Activated B cell treated with CpG ODN at 0.5 μM for 24 hours (primary cell): Measurements from ENCODE around the gene ATP8B1. TPM values are rescaled to one million over a fixed set of nuclear protein-coding genes. Genes with fewer than 3 reads are reported as not detected.

Experiments used
- ATAC-seq: fragments of 200-7000 bp; cut with Tn5 transposase; one replicate; pipeline ENCODE4 v1.10.0; 2021; ENCODE audit warnings: low read depth, mild to moderate bottlenecking, moderate library complexity
- CTCF ChIA-PET: fragments of 350-600 bp; sonication (Branson Sonifier 250); formaldehyde crosslinking; loops from one replicate; lab custom pipeline; 2021; ENCODE audit warnings: antibody characterized with exemption; lab: Charles Lee
- POLR2A ChIA-PET: fragments of 350-600 bp; sonication (Branson Sonifier 250); formaldehyde crosslinking; loops from one replicate; lab custom pipeline; 2021; ENCODE audit warnings: antibody characterized with exemption; lab: Charles Lee
- DNase-seq: peaks from one replicate; pipeline ENCODE4 v3.0.0; 2022
- H3K27ac Mint-ChIP-seq: one replicate; pipeline ENCODE4 v1.8.0; 2020; ENCODE audit warnings: mixed read lengths
- H3K27me3 Mint-ChIP-seq: one replicate; pipeline ENCODE4 v1.8.0; 2021; ENCODE audit warnings: mixed read lengths
- H3K36me3 Mint-ChIP-seq: one replicate; pipeline ENCODE4 v1.8.0; 2021; ENCODE audit warnings: low read depth, mixed read lengths
- H3K4me1 Mint-ChIP-seq: one replicate; pipeline ENCODE4 v1.8.0; 2021; ENCODE audit warnings: mixed read lengths
- H3K4me3 Mint-ChIP-seq: one replicate; pipeline ENCODE4 v1.8.0; 2020; ENCODE audit warnings: mild to moderate bottlenecking, mixed read lengths
- H3K9me3 Mint-ChIP-seq: one replicate; pipeline ENCODE4 v1.8.0; 2020; ENCODE audit warnings: mixed read lengths
- CTCF ChIP-seq: fragments of 200-600 bp; IDR thresholded peaks from one replicate; pipeline ENCODE4 v1.8.0; 2022; ENCODE audit warnings: antibody characterized with exemption, mild to moderate bottlenecking
- intact Hi-C: fragments of 100-400 bp; cut with micrococcal nuclease; formaldehyde crosslinking; loops from one replicate; pipeline ENCODE4 v1.15.1; 2024
- total RNA-seq: library from RNA; stranded (reverse); gene quantifications from 2 replicates; pipeline ENCODE4 v1.2.3, GENCODE V29; 2022

The ATP8B1 gene
- total RNA-seq, 1 donor from 2014 or later = 0.69 TPM

GRCh38 chr18:57748770-57749603, 54.1 kb downstream of the ATP8B1 start:
- ChIA-PET POLR2A (interaction anchor here (1.3 to 1.9 kb wide), 3 partner anchors 89 to 127 kb away, joined by 5 to 7 read pairs (median 7); partner anchors contain the start of gene NARS1), CTCF (interaction anchor here (1.0 kb wide), 1 partner anchor 1436 kb away, joined by 3 read pairs; no protein-coding TSS in a partner anchor)
- no peak for DNase-seq
- H3K4me3 Mint-ChIP-seq = peak overlapping the region; percentile 56
- peaks cover 40% of the 10 kb centered on the region for H3K4me1 Mint-ChIP-seq
- no peaks in the 10 kb centered on the region for H3K36me3 Mint-ChIP-seq
- no peaks in the 10 kb centered on the region for H3K27me3 Mint-ChIP-seq
- H3K9me3 Mint-ChIP-seq = no peaks in the 10 kb centered on the region
- peak; percentile 93 for ATAC-seq
- no peak for TF ChIP-seq CTCF
- peak overlapping the region; percentile 69 for H3K27ac Mint-ChIP-seq
- intact Hi-C loops = loop anchor here (2.0 kb wide), 2 partner anchors 90 to 118 kb away; no protein-coding TSS in a partner anchor

GRCh38 chr18:57747809-57748680, 55.1 kb downstream of the ATP8B1 start:
- intact Hi-C loops = loop anchor here (2.0 kb wide), 2 partner anchors 91 to 117 kb away; no protein-coding TSS in a partner anchor
- CTCF ChIA-PET = interaction anchor here (0.8 to 1.3 kb wide), 3 partner anchors 10 to 1435 kb away, joined by 3 to 5 read pairs (median 3); no protein-coding TSS in a partner anchor
- H3K27me3 Mint-ChIP-seq = no peaks in the 10 kb centered on the region
- no peaks in the 10 kb centered on the region for H3K9me3 Mint-ChIP-seq
- POLR2A ChIA-PET = interaction anchor here (0.6 to 1.9 kb wide), 4 partner anchors 90 to 927 kb away, joined by 3 to 7 read pairs (median 6); partner anchors contain the start of gene NARS1
- no peaks in the 10 kb centered on the region for H3K36me3 Mint-ChIP-seq
- no peak for TF ChIP-seq CTCF
- no peak for ATAC-seq
- peak overlapping the region; percentile 56 for H3K4me3 Mint-ChIP-seq
- peak overlapping the region; percentile 69 for H3K27ac Mint-ChIP-seq
- H3K4me1 Mint-ChIP-seq = peaks cover 43% of the 10 kb centered on the region
- DNase-seq = no peak

- H3K27ac Mint-ChIP-seq = no peak overlapping the region
- peaks cover 5% of the 10 kb centered on the region for H3K9me3 Mint-ChIP-seq
- no peak overlapping the region for H3K4me3 Mint-ChIP-seq
- H3K36me3 Mint-ChIP-seq = peaks cover 3% of the 10 kb centered on the region
- CTCF ChIA-PET = interaction anchor here (0.6 kb wide), 1 partner anchor 1202 kb away, joined by 3 read pairs; no protein-coding TSS in a partner anchor
- no peak for TF ChIP-seq CTCF
- intact Hi-C loops = no loop called here
- ATAC-seq (no peak), DNase-seq (no peak)
- H3K27me3 Mint-ChIP-seq = no peaks in the 10 kb centered on the region
- peaks cover 28% of the 10 kb centered on the region for H3K4me1 Mint-ChIP-seq
- POLR2A ChIA-PET = no interaction called here
These were observed 58.9 kb downstream of the ATP8B1 start for GRCh38 chr18:57744211-57744694.

GRCh38 chr18:57743008-57743407, 60.1 kb downstream of the ATP8B1 start:
- H3K4me1 Mint-ChIP-seq = peaks cover 15% of the 10 kb centered on the region
- intact Hi-C loops = no loop called here
- H3K27me3 Mint-ChIP-seq = no peaks in the 10 kb centered on the region
- ATAC-seq (no peak), DNase-seq (no peak)
- H3K36me3 Mint-ChIP-seq = peaks cover 8% of the 10 kb centered on the region
- no peak overlapping the region for H3K27ac Mint-ChIP-seq
- ChIA-PET CTCF (no interaction called here), POLR2A (no interaction called here)
- no peak for TF ChIP-seq CTCF
- no peak overlapping the region for H3K4me3 Mint-ChIP-seq
- peaks cover 5% of the 10 kb centered on the region for H3K9me3 Mint-ChIP-seq
